GM12878 (cell line): ENCODE data around the gene CADM2. TPM values are rescaled to one million over a fixed set of nuclear protein-coding genes. Genes with fewer than 3 reads are reported as not detected.

Experiments used
- ATAC-seq: fragments of 200-7000 bp; cut with Tn5 transposase; 3 replicates; pipeline ENCODE4 v1.9.1; 2020; ENCODE audit warnings: mild to moderate bottlenecking, moderate library complexity
- BruUV-seq: library from RNA; stranded (reverse); fragments of 400-500 nt; replicated peaks from 2 replicates; lab custom pipeline; 2021; lab: Mats Ljungman, UMichigan
- CTCF ChIA-PET: fragments of 300-600 bp; sonication (Branson Sonifier 250); formaldehyde crosslinking; extraction: SDS; loops from one replicate; lab custom pipeline; 2021; ENCODE audit warnings: inconsistent platforms; lab: Yijun Ruan, JAX
- POLR2A ChIA-PET: fragments of 350-600 bp; formaldehyde crosslinking; extraction: SDS; loops from one replicate; lab custom pipeline; 2021; ENCODE audit warnings: inconsistent platforms; lab: Charles Lee
- RAD21 ChIA-PET: fragments of 300-600 bp; sonication (Branson Sonifier 250); formaldehyde crosslinking; loops from one replicate; lab custom pipeline; 2023; ENCODE audit warnings: antibody characterized with exemption; ENCODE audit not compliant: unreplicated experiment; lab: Charles Lee
- SMC1A ChIA-PET: fragments of 300-600 bp; sonication (Branson Sonifier 250); formaldehyde crosslinking; loops from one replicate; lab custom pipeline; 2023; ENCODE audit not compliant: unreplicated experiment, uncharacterized antibody; lab: Charles Lee
- DNase-seq: peaks from one replicate; pipeline ENCODE4 v3.0.0-alpha.2; 2011; ENCODE audit warnings: low read depth, low spot score
- FAIRE-seq: peaks from 3 replicates; lab custom pipeline; 2011; peaks lifted over from hg19 to GRCh38; lab: Jason Lieb, UNC
- H2AFZ ChIP-seq: 2 replicates; pipeline ENCODE4 v1.6.0; 2011; ENCODE audit warnings: low read depth, low read length, control low read depth; ENCODE audit not compliant: control insufficient read depth
- H3K27ac ChIP-seq: 2 replicates; pipeline ENCODE4 v1.5.1; 2011; ENCODE audit warnings: control low read depth; ENCODE audit not compliant: control insufficient read depth, insufficient read depth
- H3K27me3 ChIP-seq, 2 experiments: replicated peaks in 1 of 2; 2 replicates each; pipeline versions ENCODE4 v1.6.0 to v1.6.1; 2011; ENCODE audit warnings: low read length in 1 of 2; ENCODE audit not compliant: control insufficient read depth in 2 of 2, insufficient read depth in 2 of 2
- H3K36me3 ChIP-seq, 2 experiments: 2 replicates each; pipeline ENCODE4 v1.5.1; 2011; ENCODE audit warnings: low read length in 1 of 2; ENCODE audit not compliant: control insufficient read depth in 2 of 2, insufficient read depth in 2 of 2
- H3K4me1 ChIP-seq: 2 replicates; pipeline ENCODE4 v1.6.1; 2011; ENCODE audit warnings: mild to moderate bottlenecking, low read length, moderate library complexity, mixed read lengths; ENCODE audit not compliant: control insufficient read depth, insufficient read depth
- H3K4me2 ChIP-seq: 2 replicates; pipeline ENCODE4 v1.6.0; 2011; ENCODE audit warnings: control low read depth; ENCODE audit not compliant: control insufficient read depth, insufficient read depth
- H3K4me3 ChIP-seq: fragments of 200-600 bp; sonication (generic); 2 replicates; pipeline ENCODE4 v1.5.1; 2016
- H3K79me2 ChIP-seq: 2 replicates; pipeline ENCODE4 v1.6.0; 2011; ENCODE audit warnings: low read length; ENCODE audit not compliant: control insufficient read depth, insufficient read depth
- H3K9ac ChIP-seq: 2 replicates; pipeline ENCODE4 v1.8.0; 2011; ENCODE audit warnings: low read length, control low read depth, mixed read lengths; ENCODE audit not compliant: control insufficient read depth, insufficient read depth
- H3K9me3 ChIP-seq: replicated peaks from 3 replicates; pipeline ENCODE4 v1.5.1; 2011; ENCODE audit warnings: mild to moderate bottlenecking, low read length; ENCODE audit not compliant: control insufficient read depth, insufficient read depth
- H4K20me1 ChIP-seq: 2 replicates; pipeline ENCODE4 v1.6.0; 2011; ENCODE audit not compliant: control insufficient read depth, insufficient read depth
- CBX5 ChIP-seq: sonication (generic); IDR thresholded peaks from 2 replicates; pipeline ENCODE4 v1.6.1; 2016; ENCODE audit warnings: low read depth, moderate library complexity, mild to moderate bottlenecking, inconsistent platforms
- HDGF ChIP-seq: fragments of 450-650 bp; IDR thresholded peaks from 2 replicates; pipeline ENCODE4 v1.6.1; 2016; ENCODE audit warnings: antibody characterized with exemption
- IKZF1 ChIP-seq: fragments of 450-650 bp; conservative IDR thresholded peaks from 2 replicates; pipeline ENCODE4 v1.6.1; 2017; ENCODE audit warnings: antibody characterized with exemption, mild to moderate bottlenecking
- JUNB ChIP-seq: IDR thresholded peaks from 2 replicates; pipeline ENCODE4 v1.6.1; 2016; ENCODE audit warnings: antibody characterized with exemption, mild to moderate bottlenecking
- RAD21 ChIP-seq: IDR thresholded peaks from 2 replicates; pipeline ENCODE4 v1.6.1; 2011; ENCODE audit warnings: mild to moderate bottlenecking, low read depth, low read length, moderate library complexity; ENCODE audit not compliant: insufficient read depth
- SMAD1 ChIP-seq: fragments of 450-650 bp; IDR thresholded peaks from 2 replicates; pipeline ENCODE4 v1.6.1; 2018; ENCODE audit warnings: mild to moderate bottlenecking, low read depth; ENCODE audit not compliant: partially characterized antibody
- STAT1 ChIP-seq: fragments of 450-650 bp; conservative IDR thresholded peaks from 2 replicates; pipeline ENCODE4 v1.6.1; 2014; ENCODE audit warnings: antibody characterized with exemption, mild to moderate bottlenecking
- TCF7 ChIP-seq: IDR thresholded peaks from 2 replicates; pipeline ENCODE4 v1.6.1; 2014; ENCODE audit warnings: antibody characterized with exemption, borderline replicate concordance
- WRNIP1 ChIP-seq: IDR thresholded peaks from 2 replicates; pipeline ENCODE4 v1.6.1; 2011; ENCODE audit warnings: low read depth, low read length, improper control_type of control experiment, borderline replicate concordance
- WGBS: methylation state at CpG from one replicate; pipeline ENCODE4 v1.1.6; 2016; ENCODE audit warnings: low lambda C conversion rate; ENCODE audit not compliant: insufficient replicate concordance, insufficient coverage; ENCODE audit errors: missing lambda C conversion rate; 5-methylcytosine and 5-hydroxymethylcytosine counted together
- in situ Hi-C: fragments of 300-500 bp; cut with MboI; formaldehyde crosslinking; loops from 9 replicates; pipeline ENCODE4 v1.14.3; 2018; ENCODE audit warnings: mixed read lengths
- intact Hi-C: fragments of 100-400 bp; cut with micrococcal nuclease; formaldehyde crosslinking; loops from one replicate; pipeline ENCODE4 v1.14.2; 2022; ENCODE audit not compliant: unreplicated experiment
- polyA plus RNA-seq, 11 experiments: library from polyadenylated mRNA; depleted of rRNA in 4 of 11; unstranded in 6 of 11; stranded (reverse) in 5 of 11; fragments of >200 nt; fragmentation: Nextera tagmentation in 4 of 11; fragmentation: Illumina TruSeq in 1 of 11; extraction: Ambion mirVana in 4 of 11; extraction: Trizol in 1 of 11; gene quantifications; 1 replicate in 1 of 11; 2 replicates in 10 of 11; pipeline versions ENCODE4 v1.2.1 to v1.2.3, GENCODE V29; 2011 to 2016; ENCODE audit warnings: inconsistent platforms in 2 of 11, missing spikeins in 2 of 11, low read depth in 1 of 11
- total RNA-seq, 4 experiments: library from RNA; depleted of rRNA in 3 of 4; stranded (reverse); fragments of >200 nt in 3 of 4; fragmentation: Illumina TruSeq in 1 of 4; extraction: Trizol in 1 of 4; gene quantifications; 2 replicates each; pipeline versions ENCODE4 v1.2.1 to v1.2.3, GENCODE V29; 2013 to 2021
- TF ChIP-seq, protein P1 (sequence below): fragments of 450-650 bp; conservative IDR thresholded peaks from 2 replicates; pipeline ENCODE4 v1.6.1; 2017; ENCODE audit warnings: mild to moderate bottlenecking, moderate library complexity
- TF ChIP-seq, protein P2 (sequence below): IDR thresholded peaks from 2 replicates; pipeline ENCODE4 v1.6.1; 2011; ENCODE audit warnings: low read depth, low read length, improper control_type of control experiment, borderline replicate concordance

Gene CADM2
- total and polyA plus RNA-seq, 10 of the 15 experiments (the other 5 are each of a cell fraction or from before 2014, with no cell fraction given) = 0.13 TPM; not detected in 9

DNA sequence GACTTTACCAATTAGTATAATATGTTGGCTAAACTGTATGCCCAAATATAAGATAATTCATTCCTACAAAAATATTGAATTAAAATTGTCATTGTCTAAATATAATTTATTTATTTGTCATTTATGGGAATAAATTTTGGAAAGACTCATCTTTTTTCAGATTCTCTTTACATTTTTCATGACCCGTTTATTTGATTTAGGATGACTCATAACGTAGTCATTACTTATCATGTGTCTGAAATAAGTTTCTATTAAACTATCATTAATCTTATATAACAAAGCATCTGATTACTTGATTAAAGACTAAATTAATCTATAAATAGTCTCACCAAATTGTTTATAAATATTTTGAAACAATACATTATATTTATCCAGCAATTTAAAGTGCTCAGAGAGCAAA is 516.6 kb downstream of the CADM2 start:
- Histone ChIP-seq H3K4me3 (no peak overlapping the region), H3K27ac (no peak overlapping the region), H3K4me2 (no peak overlapping the region), H3K4me1 (no peaks in the 10 kb centered on the region), H3K9ac (no peak overlapping the region), H3K9me3 (no peaks in the 10 kb centered on the region), H3K27me3 (no peaks in the 10 kb centered on the region), H2AFZ (no peak overlapping the region), H3K36me3 (no peaks in the 10 kb centered on the region), H3K79me2 (no peaks in the 10 kb centered on the region), H4K20me1 (no peaks in the 10 kb centered on the region)
- WGBS = 25% methylated on average over 2 of the region's 2 CpGs
- POLR2A ChIA-PET = no interaction called here
- RAD21 ChIA-PET = no interaction called here
- ATAC-seq (no peak), FAIRE-seq (no peak), DNase-seq (no peak)
- in situ Hi-C loops = no loop called here
- TF ChIP-seq RAD21 = no peak
- TF ChIP-seq SMAD1 = no peak
- no peak for TF ChIP-seq HDGF
- no peak for TF ChIP-seq CBX5
- no peak for TF ChIP-seq JUNB
- no peak for TF ChIP-seq WRNIP1
- no peak for TF ChIP-seq TCF7
- TF ChIP-seq, protein P1, sequence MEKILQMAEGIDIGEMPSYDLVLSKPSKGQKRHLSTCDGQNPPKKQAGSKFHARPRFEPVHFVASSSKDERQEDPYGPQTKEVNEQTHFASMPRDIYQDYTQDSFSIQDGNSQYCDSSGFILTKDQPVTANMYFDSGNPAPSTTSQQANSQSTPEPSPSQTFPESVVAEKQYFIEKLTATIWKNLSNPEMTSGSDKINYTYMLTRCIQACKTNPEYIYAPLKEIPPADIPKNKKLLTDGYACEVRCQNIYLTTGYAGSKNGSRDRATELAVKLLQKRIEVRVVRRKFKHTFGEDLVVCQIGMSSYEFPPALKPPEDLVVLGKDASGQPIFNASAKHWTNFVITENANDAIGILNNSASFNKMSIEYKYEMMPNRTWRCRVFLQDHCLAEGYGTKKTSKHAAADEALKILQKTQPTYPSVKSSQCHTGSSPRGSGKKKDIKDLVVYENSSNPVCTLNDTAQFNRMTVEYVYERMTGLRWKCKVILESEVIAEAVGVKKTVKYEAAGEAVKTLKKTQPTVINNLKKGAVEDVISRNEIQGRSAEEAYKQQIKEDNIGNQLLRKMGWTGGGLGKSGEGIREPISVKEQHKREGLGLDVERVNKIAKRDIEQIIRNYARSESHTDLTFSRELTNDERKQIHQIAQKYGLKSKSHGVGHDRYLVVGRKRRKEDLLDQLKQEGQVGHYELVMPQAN = no peak
- TF ChIP-seq IKZF1 = no peak
- TF ChIP-seq, protein P2, sequence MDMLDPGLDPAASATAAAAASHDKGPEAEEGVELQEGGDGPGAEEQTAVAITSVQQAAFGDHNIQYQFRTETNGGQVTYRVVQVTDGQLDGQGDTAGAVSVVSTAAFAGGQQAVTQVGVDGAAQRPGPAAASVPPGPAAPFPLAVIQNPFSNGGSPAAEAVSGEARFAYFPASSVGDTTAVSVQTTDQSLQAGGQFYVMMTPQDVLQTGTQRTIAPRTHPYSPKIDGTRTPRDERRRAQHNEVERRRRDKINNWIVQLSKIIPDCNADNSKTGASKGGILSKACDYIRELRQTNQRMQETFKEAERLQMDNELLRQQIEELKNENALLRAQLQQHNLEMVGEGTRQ = no peak
- no peak for TF ChIP-seq STAT1
- CTCF ChIA-PET = no interaction called here
- SMC1A ChIA-PET = no interaction called here
- intact Hi-C loops = no loop called here
- BruUV-seq = no TSS peak
